RKO (cell line): ENCODE measurements around the gene THTPA.
"Not testable (repeated sequence)": the region's sequence is repeated elsewhere in the genome, so short reads cannot be mapped to it uniquely, and the experiment has no call there.

Experiments
- DNase-seq: peaks from one replicate; pipeline ENCODE4 v3.0.0-alpha.2; 2016; ENCODE audit warnings: low spot score

THTPA gene

DNA sequence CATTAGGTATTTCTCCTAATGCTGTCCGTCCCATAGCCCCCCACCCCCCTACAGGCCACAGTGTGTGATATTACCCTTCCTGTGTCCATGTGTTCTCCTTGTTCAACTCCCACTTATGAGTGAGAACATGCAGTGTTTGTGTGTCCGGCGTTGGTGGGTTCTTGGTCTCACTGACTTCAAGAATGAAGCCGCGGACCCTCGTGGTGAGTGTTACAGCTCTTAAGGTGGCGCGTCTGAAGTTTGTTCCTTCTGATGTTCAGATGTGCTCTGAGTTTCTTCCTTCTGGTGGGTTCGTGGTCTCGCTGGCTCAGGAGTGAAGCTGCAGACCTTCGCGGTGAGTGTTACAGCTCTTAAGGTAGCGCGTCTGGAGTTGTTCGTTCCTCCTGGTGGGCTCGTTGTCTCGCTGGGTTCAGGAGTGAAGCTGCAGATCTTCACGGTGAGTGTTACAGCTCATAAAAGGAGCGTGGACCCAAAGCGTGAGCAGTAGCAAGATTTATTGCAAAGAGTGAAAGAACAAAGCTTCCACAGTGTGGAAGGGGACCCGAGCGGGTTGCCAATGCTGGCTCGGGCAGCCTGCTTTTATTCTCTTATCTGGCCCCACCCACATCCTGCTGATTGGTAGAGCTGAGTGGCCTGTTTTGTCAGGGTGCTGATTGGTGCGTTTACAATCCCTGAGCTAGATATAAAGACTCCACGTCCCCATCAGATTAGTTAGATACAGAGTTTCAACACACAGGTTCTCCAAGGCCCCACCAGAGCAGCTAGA lies 27.9 kb downstream of the THTPA start:
- not testable (repeated sequence) for DNase-seq

DNA sequence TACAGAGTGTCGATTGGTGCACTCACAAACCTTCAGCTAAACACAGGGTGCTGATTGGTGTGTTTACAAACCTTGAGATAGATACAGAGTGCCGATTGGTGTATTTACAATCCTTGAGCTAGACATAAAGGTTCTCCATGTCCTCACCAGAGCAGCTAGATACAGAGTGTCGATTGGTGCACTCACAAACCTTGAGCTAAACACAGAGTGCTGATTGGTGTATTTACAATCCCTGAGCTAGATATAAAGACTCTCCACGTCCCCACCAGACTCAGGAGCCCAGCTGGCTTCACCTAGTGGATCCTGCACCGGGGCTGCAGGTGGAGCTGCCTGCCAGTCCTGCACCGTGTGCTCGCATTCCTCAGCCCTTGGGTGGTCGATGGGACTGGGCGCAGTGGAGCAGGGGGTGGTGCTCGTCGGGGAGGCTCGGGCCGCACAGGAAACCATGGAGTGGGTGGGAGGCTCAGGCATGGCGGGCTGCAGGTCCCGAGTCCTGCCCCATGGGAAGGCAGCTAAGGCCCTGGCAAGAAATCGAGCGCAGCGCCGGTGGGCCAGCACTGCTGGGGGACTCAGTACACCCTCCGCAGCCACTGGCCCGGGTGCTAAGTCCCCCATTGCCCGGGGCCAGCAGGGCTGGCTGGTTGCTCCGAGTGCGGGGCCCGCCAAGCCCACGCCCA lies 28.6 kb downstream of the THTPA start:
- not testable (repeated sequence) for DNase-seq

DNA sequence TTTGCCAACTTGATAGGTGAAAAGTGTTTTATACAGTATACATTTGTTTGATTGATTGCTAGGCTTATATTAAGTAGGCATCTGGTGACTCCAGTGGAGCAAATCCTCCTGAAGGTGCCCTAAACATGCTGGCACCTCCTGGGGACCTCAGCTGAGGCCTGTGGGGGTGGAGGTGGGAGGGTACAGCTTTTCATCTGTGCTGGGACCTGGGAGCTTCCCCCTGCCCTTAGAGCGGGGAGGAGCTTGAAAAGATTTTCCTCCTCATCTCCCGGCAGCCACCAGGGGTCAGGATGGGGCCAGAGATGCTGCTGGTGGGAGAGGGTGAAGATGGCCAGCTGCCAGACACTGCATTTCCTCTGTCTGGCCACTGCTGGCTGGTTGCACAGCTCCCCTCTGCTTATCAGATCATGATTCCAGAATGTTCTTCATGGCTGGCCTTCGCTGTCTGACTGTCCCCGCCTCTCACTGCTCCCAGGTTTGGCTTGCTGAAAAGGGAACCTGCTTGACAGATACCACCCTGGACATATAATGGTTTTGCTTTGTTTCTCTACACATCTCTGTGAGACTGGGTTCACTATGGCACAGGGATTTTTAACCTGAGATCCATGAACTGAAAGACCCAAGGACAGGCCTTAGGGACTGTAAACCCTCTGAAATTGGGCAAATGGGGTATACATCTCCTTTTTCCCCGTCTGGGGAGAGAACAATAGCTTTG lies 33.0 kb downstream of the THTPA start:
- DNase-seq, result peak; percentile 89

DNA sequence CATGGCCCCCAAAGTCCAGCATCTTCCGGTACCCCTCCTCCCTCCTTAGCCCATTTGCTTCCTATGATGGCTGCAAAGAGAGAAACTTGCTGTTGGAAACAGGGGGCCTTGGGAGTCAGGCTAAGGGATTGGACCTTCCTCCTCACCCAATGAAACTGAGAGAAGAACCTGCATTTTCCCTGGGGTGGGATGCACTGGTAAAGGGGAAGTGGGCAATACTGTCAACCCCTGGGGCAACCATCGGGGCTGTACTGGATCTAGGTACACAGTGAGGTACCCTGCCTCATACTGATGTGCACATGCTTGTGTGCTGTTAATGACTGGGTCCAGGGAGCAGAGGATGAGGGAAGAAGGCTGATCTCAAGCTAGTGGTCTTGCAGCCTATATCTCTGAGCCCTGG lies 33.5 kb downstream of the THTPA start:
- no peak for DNase-seq

DNA sequence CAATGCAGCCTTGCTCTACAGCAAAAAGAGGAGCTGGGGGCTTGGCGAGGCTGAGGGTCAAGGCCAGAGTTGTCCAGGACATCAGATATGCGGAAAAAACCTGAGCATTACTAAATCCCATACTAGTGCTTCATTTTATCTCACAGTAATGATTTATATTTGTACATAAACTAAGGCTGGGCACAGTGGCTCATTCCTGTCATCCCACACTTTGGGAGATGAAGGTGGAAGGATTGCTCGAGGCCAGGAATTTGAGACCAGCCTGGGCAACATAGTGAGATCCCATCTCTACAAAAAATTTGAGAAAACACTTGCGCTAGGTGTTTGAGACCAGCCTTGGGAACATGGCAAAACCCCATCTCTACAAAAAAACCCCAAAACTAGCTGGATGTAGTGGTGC lies 34.1 kb downstream of the THTPA start:
- DNase-seq, result no peak

DNA sequence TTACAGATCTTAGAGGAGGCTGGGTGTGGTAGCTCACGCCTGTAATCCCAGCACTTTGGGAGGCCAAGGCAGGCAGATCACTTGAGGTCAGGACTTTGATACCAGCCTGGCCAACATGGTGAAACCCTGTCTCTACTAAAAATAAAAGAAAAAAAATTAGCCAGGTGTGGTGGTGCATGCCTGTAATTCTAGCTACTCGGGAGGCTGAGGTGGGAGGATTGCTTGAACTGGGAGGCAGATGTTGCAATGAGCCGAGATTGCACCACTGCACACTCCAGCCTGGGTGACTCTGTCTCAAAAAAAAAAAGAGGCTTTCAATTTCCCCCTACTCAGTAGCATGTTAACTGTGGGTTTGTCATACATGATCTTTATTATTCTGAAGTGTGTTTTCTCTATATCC lies 38.1 kb downstream of the THTPA start:
- DNase-seq, result not testable (repeated sequence)

DNA sequence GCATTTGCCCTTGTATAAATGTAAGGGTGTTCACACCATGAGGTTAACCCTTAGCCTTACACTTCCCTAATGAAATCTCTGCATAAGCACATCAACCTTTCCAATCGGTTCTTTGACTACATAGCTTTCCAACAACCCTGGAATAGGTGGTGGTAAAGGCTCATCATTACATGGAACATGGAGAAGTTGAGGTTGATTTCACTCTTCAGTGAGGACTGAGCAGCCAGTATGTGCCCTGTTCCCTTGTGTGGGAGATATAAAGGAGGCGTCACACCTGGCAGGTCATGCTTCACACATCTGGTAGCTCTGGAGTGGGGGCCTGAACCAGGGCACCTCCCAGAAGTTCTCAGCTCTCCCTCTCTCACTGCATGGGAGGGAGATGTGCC lies 44.2 kb downstream of the THTPA start:
- DNase-seq, result no peak

DNA sequence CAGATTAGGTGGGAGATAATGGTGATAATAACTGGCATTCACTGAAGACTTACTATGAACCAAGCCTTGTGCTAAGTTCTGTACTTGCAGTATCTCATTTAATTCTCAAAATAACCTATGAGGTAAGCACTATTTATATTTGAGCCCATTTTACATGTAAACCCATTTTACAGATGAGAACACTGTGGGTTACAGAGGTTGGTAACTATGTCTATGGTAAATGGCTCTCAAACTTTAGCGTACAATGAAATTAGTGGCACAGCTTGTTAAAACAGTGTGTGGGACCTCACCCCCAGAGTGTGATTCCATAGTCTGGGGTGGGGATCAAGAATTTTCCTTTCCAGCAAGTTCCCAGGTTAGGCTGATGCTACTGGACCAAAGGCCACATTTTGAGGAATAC lies 44.7 kb downstream of the THTPA start:
- no peak for DNase-seq

DNA sequence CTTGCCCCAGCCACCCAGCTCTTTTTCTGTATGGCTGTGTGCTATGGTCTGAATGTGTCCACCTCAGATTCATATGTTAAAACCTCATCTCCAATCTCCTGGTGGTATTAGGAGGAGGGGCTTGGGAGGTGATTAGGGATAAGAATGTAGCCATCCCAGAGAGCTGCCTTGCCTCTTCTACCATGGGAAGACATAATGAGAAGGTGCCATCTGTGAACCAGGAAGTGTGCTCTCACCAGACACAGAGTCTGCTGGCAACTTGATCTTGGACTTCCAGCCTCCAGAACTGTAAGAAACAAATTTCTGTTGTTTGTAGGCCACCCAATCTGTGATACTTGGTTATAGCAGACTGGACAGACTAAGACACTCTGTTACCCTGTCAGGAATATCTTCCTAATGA lies 45.4 kb downstream of the THTPA start:
- no peak for DNase-seq

DNA sequence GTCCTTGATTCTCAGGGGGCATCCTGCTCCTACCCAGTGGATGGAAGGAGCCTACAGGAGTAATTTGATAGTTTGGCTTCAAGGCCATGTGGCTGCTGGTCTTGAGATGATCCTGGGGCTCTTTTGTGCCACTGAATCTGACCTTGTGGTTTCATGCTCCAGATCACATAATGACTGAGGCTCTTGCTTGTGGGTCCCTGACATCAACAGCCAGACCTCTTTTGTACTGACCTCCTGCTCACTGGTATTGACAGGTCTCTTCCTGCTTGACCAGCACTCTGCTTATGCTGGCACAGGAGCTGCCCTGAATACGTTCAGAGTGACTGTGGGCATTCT lies 45.7 kb downstream of the THTPA start:
- no peak for DNase-seq

DNA sequence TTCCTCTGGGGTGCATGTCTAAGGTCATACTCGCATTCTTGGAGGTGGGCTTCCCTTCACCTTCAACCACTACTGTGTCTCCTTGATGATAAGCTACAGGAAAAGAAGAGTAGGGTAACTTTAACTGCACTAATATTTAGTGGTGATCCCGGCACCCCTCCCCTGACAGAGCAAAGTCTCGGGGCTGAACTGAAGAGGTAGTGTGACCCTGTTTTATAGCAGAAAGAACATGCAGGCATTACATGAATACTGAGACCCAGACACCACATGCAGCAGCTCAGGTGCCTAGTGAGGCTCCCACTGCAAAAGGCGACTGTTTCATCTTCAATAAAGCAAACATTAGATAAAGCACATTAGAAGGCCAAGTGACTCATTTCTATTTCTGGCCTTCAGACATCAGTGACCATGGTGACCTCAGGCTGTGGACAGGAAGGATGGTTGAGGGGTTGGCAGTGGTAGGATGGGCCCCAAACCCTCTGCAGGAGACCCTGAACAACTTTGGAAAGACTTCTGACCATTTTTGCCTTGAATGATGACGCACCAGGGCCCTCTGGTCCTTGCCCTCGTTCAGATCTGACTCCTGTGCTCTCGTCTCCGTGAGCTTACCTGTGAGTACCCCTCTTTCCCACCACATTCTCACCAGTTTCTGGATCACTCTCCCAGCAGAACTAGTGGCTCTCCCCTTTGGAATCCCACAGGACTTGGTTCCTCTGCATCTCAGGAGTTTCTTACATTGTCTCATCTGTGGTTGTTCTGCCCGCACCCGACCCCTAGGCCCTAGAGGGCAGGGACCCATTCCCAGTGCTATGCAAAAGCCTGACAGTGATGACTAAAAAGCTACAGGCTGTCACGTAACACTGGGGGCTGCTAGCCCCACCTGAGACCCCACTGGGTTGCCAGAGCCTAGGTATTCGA lies 46.4 kb downstream of the THTPA start:
- no peak for DNase-seq

DNA sequence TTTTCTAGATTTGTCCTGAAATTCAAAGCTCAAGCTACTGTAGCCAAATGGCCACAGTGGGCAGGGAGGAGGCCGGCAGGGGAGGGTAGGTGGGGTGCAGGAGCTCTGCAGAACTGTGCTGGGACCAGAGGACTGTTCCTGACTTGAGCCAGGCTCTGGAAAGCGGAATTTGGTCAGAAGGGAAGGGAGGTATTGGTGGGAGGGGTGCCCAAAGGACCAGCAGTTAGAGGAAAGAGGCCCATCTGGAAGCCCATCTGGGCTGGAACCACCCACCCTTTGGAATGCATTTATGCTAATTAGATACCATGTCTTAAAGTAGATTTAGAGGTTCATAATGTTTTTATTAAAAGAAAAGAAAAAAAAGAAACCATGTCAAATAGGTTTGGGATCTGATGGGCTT lies 47.0 kb downstream of the THTPA start:
- no peak for DNase-seq

DNA sequence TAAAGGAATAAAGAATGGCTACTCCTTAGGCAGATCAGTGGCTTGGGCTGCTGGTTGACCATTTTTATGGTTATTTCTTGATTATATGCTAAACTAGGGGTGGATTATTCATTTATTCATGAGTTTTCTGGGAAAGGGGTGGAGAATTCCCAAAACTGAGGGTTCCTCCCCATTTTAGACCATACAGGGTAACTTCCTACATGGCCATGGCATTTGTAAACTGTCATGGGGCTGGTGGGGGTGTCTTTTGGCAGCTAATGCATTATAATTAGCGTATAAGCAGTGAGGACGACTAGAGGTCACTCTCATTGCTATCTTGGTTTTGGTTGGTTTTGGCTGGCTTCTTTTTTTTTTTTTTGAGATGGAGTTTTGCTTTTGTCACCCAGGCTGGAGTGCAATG lies 48.1 kb downstream of the THTPA start:
- no peak for DNase-seq

DNA sequence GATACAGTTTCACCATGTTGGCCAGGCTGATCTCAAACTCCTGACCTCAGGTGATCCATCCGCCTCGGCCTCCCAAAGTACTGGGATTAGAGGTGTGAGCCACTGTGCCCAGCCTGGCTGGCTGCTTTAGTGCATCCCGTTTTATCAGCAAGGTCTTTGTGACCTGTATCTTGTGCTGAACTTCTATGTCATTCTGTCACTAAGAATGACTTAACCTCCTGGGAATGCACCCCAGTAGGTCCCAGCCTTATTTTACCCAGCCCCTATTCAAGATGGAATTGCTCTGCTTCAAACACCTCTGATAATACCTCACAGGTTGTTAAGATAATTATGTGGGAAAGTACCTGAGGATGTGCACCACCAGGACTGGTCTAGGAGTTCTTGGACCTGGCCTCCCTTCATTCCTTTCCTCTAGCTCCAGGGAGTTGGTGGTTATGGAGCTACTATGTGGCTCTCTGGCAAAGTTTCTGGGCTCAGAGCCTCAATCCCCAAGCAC lies 48.7 kb downstream of the THTPA start:
- DNase-seq, result no peak

DNA sequence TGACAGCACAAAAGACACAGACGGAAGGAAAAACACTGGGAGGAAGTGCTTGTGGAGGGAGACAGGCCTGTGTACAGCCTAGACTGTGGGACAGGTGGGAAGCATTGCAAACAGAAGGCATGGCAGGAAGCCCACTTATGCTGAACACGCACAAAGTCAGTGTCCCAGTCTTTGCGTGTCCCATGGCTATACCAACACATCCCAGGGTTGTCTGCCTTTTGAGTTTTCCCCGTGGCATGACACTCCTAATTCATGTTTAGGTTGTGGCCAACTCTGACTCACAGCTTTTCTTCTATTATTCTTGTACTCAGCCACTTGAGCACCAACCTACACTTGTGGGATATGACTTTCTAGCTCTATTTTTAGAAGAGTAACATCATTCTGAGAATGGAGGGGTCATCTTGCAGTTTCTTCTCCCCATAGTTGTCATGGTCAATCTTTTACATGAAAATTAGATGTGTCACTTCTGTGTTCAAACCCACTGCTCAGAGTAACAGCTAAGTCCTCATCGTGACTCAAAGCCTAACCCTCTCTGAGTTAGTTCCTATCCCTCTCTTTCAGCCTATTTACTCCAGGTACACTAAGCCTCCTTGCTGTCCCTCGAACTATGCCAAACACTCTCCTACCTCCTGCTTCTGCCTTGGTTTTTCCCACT lies 50.0 kb downstream of the THTPA start:
- no peak for DNase-seq

DNA sequence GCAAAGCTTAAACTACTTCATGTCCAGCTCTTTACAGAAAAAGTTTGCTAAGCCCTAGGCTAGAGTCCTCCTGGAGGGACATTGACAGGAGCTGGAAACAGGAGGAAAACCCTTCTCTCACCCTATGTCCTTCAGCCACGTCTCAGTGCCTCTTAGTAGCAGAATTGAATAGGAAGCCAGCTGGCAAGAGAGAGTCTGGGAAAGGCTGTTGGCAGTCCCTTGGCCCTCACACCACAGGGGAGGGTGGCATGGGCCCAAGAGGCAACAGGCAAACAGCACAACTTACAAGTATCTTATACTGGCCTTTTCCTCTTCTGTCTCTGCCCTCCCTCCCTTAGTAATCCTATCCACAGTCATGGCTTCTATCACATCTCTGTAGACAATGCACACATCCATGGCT lies 52.4 kb downstream of the THTPA start:
- no peak for DNase-seq

DNA sequence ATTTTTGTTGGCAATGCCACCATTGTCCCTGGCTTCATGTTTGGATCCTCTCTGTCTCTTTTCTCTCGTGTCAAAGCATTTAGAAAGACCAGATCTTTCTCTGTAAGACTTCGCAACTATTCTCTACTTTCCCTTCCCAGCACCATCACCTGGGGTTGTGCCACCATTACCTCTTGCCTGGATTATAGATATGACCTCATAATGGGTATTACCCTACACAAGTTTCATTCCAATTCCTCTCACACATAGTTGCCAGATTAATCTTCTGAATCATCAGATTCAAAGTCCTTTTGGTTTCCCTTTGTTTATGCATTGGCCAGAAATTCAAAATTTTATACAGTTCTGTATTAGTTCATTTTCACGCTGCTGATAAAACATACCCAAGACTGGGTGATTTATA lies 52.9 kb downstream of the THTPA start:
- DNase-seq, result no peak

DNA sequence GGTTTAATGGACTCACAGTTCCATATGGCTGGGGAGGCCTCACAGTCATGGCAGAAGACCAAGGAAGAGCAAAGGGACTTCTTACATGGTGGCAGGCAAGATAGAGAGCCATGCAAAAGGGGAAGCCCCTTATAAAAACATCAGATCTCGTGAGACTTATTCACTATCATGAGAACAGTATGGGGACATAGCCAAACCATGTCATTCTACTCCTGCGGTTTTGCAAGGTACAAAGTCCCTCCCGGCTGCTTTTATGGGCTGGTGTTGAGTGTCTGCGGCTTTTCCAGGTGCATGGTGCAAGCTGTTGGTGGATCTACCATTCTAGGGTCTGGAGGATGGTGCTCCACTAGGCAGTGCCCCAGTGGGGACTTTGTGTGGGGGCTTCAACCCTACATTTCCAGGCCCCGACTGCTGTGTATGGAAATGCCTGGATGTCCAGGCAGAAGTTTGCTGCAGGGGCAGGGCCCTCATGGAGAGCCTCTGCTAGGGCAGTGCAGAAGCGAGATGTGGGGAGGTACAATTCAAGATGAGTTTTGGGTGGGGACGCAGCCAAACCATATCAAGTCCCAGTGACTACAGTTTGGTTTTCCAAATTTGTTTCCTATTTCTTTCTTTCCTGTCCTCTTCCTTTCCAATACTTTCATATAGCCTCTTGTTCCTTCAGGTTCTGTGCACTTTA lies 53.5 kb downstream of the THTPA start:
- DNase-seq, result not testable (repeated sequence)
